ENCODE results near the gene KRT72.

The KRT72 gene

DNA sequence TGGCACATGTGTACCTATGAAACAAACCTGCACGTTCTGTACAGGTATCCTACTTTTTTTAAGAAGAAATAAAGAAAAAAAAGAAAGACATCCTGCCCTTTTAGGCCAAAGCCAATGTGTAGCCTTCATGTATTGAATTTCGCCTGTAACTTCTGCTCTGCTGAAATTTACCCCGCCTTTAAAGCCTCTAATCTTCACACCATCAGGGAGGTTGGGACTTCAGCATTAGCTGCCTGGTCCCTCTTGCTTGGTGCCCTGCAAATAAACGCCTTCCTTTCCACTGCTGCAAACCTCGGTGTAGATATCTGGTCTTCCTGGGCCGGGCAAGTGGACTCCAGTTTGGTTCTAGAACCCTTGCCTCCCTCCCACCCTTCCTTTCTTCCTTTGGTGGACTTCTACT, 45.7 kb downstream of the KRT72 start (continued):
- TF ChIP-seq GLIS1 (tag by site-specific recombination; IDR thresholded peaks at IDR 0.05) (no peak), ZNF114 (tag by site-specific recombination; IDR thresholded peaks at IDR 0.05) (no peak), SP7 (tag by site-specific recombination; IDR thresholded peaks at IDR 0.05) (no peak), ZNF292 (tag by site-specific recombination; IDR thresholded peaks at IDR 0.05; ENCODE audit: borderline replicate concordance, low read depth) (no peak)
- TF ChIP-seq, protein P1, sequence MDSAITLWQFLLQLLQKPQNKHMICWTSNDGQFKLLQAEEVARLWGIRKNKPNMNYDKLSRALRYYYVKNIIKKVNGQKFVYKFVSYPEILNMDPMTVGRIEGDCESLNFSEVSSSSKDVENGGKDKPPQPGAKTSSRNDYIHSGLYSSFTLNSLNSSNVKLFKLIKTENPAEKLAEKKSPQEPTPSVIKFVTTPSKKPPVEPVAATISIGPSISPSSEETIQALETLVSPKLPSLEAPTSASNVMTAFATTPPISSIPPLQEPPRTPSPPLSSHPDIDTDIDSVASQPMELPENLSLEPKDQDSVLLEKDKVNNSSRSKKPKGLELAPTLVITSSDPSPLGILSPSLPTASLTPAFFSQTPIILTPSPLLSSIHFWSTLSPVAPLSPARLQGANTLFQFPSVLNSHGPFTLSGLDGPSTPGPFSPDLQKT (IDR thresholded peaks at IDR 0.05; ENCODE audit: borderline replicate concordance, low read depth, low read length) = no peak

DNA sequence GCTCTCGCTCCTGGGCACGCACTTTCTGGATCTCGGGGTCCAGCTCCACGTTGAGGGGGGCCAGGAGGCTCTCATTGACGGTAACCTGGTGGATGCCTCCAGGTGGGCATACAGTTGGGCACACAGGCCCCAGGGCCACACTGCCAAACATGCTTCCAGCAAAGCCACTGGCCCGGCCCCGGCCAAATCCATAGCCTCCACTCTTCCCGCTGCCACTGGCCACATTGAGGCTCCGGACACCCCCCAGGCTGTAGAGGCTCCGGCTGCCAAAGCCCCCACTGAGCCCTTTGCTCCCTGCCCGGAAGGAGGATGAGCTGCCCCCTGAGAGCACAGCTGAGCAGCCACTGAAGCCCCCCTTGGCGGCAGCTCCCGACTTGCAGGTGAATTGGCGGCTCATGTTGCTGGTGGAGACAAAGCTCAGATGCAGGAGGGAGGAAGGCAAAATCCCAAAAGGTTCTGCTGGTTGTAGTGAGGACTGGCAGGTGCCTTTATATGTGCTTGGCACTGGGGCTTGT, 48.5 kb downstream of the KRT72 start, which contains the start of gene KRT71:
KRT71 (minus strand) TSS at position 465 of the 515 bp plus-strand sequence; CDS start at position 397, 68 bp downstream.
- H3K4me3 ChIP-seq (ENCODE audit: low read depth, low read length) = no peak within 1 kb of the TSS
- ChIA-PET POLR2A (no interaction called here), CTCF (interaction anchor here (0.6 to 0.9 kb wide), 6 partner anchors 17 to 328 kb away, joined by 3 to 4 read pairs (median 3); no protein-coding TSS in a partner anchor)
- TF ChIP-seq ZNF561 (tag by site-specific recombination; IDR thresholded peaks at IDR 0.05; ENCODE audit: borderline replicate concordance) (no peak), ZNF521 (tag by site-specific recombination; IDR thresholded peaks at IDR 0.05) (no peak), ZNF670 (tag by site-specific recombination; IDR thresholded peaks at IDR 0.05; ENCODE audit: low read depth) (no peak), SP7 (tag by site-specific recombination; IDR thresholded peaks at IDR 0.05) (no peak), ZNF112 (tag by site-specific recombination; IDR thresholded peaks at IDR 0.05) (no peak), ZNF223 (tag by site-specific recombination; IDR thresholded peaks at IDR 0.05) (no peak), RBAK (tag by site-specific recombination; IDR thresholded peaks at IDR 0.05) (no peak), ZNF302 (tag by site-specific recombination; IDR thresholded peaks at IDR 0.05; ENCODE audit: low read depth) (no peak), YY1 (tag by site-specific recombination; IDR thresholded peaks at IDR 0.05) (no peak)
- TF ChIP-seq, protein P2, sequence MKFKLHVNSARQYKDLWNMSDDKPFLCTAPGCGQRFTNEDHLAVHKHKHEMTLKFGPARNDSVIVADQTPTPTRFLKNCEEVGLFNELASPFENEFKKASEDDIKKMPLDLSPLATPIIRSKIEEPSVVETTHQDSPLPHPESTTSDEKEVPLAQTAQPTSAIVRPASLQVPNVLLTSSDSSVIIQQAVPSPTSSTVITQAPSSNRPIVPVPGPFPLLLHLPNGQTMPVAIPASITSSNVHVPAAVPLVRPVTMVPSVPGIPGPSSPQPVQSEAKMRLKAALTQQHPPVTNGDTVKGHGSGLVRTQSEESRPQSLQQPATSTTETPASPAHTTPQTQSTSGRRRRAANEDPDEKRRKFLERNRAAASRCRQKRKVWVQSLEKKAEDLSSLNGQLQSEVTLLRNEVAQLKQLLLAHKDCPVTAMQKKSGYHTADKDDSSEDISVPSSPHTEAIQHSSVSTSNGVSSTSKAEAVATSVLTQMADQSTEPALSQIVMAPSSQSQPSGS (tag by site-specific recombination; IDR thresholded peaks at IDR 0.05; ENCODE audit: low read depth) = no peak
- TF ChIP-seq, protein P3, sequence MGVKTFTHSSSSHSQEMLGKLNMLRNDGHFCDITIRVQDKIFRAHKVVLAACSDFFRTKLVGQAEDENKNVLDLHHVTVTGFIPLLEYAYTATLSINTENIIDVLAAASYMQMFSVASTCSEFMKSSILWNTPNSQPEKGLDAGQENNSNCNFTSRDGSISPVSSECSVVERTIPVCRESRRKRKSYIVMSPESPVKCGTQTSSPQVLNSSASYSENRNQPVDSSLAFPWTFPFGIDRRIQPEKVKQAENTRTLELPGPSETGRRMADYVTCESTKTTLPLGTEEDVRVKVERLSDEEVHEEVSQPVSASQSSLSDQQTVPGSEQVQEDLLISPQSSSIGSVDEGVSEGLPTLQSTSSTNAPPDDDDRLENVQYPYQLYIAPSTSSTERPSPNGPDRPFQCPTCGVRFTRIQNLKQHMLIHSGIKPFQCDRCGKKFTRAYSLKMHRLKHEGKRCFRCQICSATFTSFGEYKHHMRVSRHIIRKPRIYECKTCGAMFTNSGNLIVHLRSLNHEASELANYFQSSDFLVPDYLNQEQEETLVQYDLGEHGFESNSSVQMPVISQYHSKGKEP (tag by site-specific recombination; IDR thresholded peaks at IDR 0.05) = no peak
- TF ChIP-seq, protein P4, sequence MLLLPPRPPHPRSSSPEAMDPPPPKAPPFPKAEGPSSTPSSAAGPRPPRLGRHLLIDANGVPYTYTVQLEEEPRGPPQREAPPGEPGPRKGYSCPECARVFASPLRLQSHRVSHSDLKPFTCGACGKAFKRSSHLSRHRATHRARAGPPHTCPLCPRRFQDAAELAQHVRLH (tag by site-specific recombination; IDR thresholded peaks at IDR 0.05) = no peak
- TF ChIP-seq, protein P5, sequence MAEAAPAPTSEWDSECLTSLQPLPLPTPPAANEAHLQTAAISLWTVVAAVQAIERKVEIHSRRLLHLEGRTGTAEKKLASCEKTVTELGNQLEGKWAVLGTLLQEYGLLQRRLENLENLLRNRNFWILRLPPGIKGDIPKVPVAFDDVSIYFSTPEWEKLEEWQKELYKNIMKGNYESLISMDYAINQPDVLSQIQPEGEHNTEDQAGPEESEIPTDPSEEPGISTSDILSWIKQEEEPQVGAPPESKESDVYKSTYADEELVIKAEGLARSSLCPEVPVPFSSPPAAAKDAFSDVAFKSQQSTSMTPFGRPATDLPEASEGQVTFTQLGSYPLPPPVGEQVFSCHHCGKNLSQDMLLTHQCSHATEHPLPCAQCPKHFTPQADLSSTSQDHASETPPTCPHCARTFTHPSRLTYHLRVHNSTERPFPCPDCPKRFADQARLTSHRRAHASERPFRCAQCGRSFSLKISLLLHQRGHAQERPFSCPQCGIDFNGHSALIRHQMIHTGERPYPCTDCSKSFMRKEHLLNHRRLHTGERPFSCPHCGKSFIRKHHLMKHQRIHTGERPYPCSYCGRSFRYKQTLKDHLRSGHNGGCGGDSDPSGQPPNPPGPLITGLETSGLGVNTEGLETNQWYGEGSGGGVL (tag by site-specific recombination; IDR thresholded peaks at IDR 0.05) = no peak
- TF ChIP-seq, protein P6, sequence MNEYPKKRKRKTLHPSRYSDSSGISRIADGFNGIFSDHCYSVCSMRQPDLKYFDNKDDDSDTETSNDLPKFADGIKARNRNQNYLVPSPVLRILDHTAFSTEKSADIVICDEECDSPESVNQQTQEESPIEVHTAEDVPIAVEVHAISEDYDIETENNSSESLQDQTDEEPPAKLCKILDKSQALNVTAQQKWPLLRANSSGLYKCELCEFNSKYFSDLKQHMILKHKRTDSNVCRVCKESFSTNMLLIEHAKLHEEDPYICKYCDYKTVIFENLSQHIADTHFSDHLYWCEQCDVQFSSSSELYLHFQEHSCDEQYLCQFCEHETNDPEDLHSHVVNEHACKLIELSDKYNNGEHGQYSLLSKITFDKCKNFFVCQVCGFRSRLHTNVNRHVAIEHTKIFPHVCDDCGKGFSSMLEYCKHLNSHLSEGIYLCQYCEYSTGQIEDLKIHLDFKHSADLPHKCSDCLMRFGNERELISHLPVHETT (tag by site-specific recombination; IDR thresholded peaks at IDR 0.05) = no peak
- TF ChIP-seq, protein P7, sequence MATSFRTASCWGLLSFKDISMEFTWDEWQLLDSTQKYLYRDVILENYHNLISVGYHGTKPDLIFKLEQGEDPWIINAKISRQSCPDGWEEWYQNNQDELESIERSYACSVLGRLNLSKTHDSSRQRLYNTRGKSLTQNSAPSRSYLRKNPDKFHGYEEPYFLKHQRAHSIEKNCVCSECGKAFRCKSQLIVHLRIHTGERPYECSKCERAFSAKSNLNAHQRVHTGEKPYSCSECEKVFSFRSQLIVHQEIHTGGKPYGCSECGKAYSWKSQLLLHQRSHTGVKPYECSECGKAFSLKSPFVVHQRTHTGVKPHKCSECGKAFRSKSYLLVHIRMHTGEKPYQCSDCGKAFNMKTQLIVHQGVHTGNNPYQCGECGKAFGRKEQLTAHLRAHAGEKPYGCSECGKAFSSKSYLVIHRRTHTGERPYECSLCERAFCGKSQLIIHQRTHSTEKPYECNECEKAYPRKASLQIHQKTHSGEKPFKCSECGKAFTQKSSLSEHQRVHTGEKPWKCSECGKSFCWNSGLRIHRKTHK (tag by site-specific recombination; IDR thresholded peaks at IDR 0.05) = no peak
- no peaks in the 10 kb centered on the region for H3K4me1 ChIP-seq (ENCODE audit: control insufficient read depth, insufficient read depth, low read length)
- no peak within 1 kb of the TSS for H3K27ac ChIP-seq (ENCODE audit: extremely low read depth, low read depth, low read length)
- H3K9me3 ChIP-seq (ENCODE audit: control insufficient read depth, insufficient read depth, low read depth, low read length) = no peaks in the 10 kb centered on the region
- H3K36me3 ChIP-seq (ENCODE audit: control insufficient read depth in 2 of 2, insufficient read depth in 1 of 2, low read length in 2 of 2) = no peaks in the 10 kb centered on the region

Measured in HEK293 (cell line).